NCI-H1048 (cell line): ENCODE measurements around the gene ZSCAN5A.
A peak's percentile ranks its signal among the peaks of the same experiment; 100 is the strongest.
"Not testable (repeated sequence)": the region's sequence is repeated elsewhere in the genome, so short reads cannot be mapped to it uniquely, and the experiment has no call there.

Experiments
- DNase-seq: peaks from one replicate; lab custom pipeline; 2025; lab: John Stamatoyannopoulos, UW

ZSCAN5A gene

GRCh38 chr19:56315077-56315828 lies 614 bp upstream of the ZSCAN5A start:
- peak; percentile 90 for DNase-seq

DNA sequence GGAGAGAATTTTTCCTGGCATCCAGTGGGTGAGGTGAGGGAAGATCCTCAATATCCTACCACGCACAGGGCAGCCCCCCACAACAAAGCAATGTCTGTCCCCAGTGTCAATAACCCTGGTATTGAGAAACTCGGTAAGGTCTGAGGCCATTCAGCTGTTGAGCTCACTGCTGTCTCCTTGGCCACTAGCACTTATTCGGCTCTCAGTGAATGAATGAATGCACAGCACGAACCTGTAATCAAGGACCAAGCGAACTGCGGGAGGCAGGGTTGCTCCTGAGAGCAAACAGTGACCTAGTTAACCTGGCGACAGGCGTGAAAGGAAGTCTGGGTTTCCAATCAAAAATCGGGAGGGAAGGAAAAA lies 640 bp downstream of the ZSCAN5A start:
- no peak for DNase-seq

DNA sequence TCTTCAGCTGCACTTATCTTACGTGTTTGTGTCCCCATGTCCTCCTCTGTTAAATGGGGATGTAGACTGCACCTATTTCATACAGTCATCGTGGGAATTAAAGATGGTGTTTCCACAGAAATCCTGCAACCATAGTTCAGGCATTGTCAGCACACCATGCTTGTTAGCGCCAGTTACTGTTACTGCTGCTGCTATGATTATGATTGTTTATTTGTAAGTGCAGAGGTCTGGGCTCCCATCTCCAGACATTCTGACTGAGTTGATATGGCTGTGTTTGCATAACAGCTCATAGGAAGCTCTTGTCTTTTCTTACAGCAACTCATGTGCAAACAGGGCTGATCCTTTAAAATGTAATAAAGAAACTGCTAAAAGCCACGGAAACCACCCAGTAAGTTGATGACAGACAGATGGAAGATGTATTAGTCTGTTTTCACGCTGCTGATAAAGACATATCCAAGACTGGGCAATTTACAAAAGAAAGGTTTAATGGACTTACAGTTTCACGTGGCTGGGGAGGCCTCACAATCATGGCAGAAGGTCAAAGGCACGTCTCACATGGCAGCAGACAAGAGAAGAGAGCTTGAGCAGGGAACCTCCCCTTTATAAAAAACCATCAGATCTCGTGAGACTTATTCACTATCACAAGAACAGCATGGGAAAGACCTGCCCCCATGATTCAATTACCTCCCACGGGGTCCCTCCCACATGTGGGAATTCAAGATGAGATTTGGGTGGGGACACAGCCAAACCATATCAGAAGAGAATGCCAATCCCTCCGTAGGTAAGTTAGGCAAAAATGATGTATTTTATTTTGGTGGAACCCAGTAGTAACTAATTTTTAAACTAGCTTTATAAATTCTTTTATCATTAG lies 1.6 kb downstream of the ZSCAN5A start:
- DNase-seq = no peak

GRCh38 chr19:56312342-56312741 lies 2.3 kb downstream of the ZSCAN5A start:
- DNase-seq = no peak

- no peak for DNase-seq
These were observed 4.2 kb downstream of the ZSCAN5A start for GRCh38 chr19:56310462-56310861.

DNA sequence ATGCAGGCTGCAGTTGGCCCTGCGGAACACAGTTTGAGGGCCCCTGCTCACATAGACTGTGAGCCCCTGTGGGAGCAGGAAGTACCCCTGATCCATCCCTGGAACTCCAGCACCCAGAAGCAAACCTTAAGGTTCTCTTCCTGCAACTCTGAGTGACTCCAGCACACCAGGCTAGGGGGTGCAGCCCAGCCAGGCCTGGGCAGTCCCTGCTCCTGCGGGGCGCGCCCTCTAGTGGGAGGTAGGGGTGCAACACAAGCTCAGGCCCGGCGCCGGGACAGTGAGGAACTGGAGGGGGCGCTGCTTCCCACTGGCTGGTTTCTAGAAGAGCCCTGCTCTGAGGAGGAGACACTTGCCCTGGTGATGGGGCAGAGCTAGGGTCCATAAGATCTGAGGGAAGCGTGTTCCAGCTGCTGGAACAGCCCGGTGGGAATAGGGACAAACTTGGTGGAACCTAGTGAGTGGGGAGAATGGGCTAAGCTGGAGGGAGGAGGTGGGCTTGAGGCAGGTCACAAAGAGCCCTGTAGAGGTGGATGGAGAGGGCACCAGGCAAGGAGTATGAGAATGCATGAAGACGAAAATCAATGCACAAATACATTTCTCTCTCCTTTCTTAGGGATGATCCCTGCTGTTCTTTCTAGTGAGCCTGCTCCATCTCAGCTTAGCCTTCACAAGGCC lies 5.0 kb downstream of the ZSCAN5A start:
- DNase-seq = no peak

- no peak for DNase-seq
These were observed 5.8 kb downstream of the ZSCAN5A start for GRCh38 chr19:56308792-56309191.

GRCh38 chr19:56307062-56307461 lies 7.6 kb downstream of the ZSCAN5A start:
- DNase-seq = not testable (repeated sequence)

DNA sequence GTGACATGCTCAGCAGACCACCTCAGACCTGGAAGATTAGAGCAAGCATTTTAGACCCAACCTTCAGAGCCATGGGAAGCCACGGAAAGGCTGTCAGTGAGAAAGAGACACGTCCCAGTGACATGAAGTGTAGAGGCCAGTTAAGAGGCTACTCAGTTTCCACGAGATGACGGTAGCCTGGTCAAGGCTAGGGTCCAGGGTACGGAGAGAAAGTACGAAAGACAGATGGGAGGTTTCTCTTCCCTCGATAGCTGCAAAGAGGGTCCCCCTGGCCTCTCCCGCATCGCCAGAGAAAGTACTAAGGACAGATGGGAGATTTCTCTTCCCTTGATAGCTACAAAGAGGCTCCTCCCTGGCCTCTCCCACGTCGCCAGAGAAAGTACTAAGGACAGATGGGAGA lies 8.6 kb downstream of the ZSCAN5A start:
- DNase-seq = no peak

DNA sequence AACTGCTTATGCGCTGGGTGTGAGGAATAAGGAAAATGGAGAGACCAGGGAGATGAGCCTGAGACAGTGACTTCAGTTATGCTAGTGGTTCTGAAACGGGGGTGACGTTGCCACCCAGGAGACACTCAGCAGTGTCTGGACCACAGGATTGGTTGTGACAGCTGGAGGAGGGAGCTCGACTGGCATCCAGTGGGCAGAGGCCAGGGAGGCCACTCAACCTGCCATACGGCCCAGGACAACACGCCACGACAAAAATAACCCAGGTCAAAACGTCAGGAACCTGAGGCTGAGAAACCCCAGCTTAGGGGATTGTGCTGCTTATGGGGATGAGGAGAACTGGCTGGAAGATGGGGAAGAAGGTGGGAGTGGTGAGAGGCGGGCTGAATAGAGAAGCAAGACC lies 10.4 kb downstream of the ZSCAN5A start:
- no peak for DNase-seq

- no peak for DNase-seq
These were observed 12.6 kb downstream of the ZSCAN5A start for GRCh38 chr19:56301886-56302620.

- no peak for DNase-seq
These were observed 13.5 kb downstream of the ZSCAN5A start for GRCh38 chr19:56301155-56301554.

- DNase-seq = no peak
These were observed 15.0 kb downstream of the ZSCAN5A start for GRCh38 chr19:56299688-56300087.

DNA sequence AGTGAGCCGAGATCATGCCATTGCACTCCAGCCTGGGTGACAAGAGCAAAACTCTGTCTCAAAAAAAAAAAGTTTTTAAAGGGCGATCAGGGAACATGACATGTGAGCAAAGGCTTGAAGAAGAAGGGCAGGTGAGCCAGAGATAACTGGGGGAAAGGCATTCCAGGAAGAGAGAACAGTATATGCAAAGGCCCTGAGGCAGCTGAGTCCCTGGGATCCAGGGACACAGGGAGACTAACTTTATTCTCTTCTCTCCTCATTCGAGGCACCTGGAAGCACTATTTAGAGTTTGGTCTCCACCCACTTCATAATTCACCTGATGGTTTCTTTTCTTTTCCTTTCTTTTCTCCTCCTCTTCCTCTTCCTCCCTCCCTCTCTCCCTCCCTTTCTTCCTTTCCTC lies 17.6 kb downstream of the ZSCAN5A start:
- DNase-seq = no peak

DNA sequence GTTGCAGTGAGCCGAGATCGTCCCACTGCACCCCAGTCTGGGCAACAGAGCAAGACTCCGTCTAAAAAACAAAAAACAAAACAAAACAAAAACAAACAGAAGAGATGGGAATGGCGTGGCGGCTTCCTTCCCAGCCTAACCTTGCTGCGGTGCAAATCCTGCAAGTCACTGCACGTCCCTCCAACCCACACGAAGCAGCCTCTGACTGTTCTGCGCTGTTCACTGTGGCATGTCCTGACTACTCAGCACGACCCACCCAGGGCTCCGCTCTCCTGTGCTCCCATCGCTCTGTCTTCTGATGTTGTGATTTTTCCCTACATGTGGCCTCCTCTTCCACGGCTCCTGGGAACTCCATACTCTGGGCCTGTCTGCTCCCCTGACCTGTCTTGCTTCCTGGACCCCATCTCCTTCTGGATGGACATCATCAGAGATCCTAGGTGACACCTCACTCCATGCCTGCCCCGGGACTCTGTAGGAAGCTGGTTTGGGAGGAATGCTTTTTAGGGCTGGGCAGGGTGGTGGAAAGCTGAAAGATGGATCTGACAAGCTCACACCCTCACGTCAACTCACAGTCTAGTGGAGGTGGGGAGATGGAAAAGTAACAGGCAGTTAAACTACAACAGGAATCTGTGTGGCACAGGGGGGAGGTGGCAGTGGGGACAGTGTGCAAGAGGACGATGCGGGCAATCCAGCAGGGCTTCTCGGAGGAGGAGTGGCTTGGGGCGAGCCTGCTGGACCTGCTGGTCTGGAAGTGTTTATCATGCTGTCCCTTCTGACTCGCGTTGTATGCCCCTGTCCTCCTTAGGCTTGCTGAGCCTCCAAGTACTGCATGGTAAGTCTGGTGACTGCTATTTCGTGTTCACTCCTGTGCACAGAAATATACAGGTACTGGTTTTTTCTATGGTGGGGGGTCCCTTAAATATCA lies 18.8 kb downstream of the ZSCAN5A start:
- no peak for DNase-seq

- DNase-seq = no peak
These were observed 20.1 kb downstream of the ZSCAN5A start for GRCh38 chr19:56294549-56294948.

- DNase-seq = no peak
These were observed 22.8 kb downstream of the ZSCAN5A start for GRCh38 chr19:56291867-56292266.

GRCh38 chr19:56290104-56290503 lies 24.5 kb downstream of the ZSCAN5A start:
- no peak for DNase-seq

- DNase-seq = no peak
These were observed 29.9 kb downstream of the ZSCAN5A start for GRCh38 chr19:56284746-56285145.

GRCh38 chr19:56282809-56283208 lies 31.8 kb downstream of the ZSCAN5A start:
- DNase-seq = no peak

DNA sequence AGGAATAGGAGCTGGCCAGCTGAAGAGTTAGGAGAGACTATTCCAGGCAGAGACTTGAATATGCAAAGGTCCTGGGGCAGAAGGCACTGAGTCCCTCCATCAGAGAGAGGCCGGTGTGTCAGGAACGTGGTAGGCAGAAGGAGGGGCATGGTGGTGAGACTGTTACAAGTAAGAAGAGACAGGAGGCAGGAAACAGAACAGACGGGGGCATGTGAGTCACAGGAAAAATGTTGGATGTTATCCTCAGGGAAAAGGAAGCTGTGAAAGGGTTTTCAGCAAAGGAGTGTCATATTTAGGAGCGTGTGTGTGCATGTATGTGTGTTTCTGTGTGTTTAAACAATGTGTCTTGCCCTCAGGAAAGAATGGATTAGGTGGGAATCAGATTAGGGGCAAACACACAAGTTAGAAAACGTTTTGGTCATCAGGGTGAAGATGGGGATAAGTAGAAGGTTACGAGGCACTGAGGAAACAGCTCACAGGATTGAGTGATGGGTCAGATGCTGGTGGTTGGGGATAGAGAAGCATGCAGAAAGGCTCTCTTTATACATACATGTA lies 41.0 kb downstream of the ZSCAN5A start:
- no peak for DNase-seq
